Calu3 (cell line): ENCODE results near the gene TVP23C. TPM values are rescaled to one million over a fixed set of nuclear protein-coding genes. Genes with fewer than 3 reads are reported as not detected.
A peak's percentile ranks its signal among the peaks of the same experiment; 100 is the strongest.
"Not testable (repeated sequence)": the region's sequence is repeated elsewhere in the genome, so short reads cannot be mapped to it uniquely, and the experiment has no call there.

Experiments used
- BruUV-seq: library from RNA; stranded (reverse); fragments of 400-500 nt; replicated peaks from 2 replicates; lab custom pipeline; 2021; lab: Mats Ljungman, UMichigan
- CTCF ChIA-PET: fragments of 300-600 bp; sonication (Branson Sonifier 250); formaldehyde crosslinking; loops from one replicate; lab custom pipeline; 2022; ENCODE audit warnings: antibody characterized with exemption; lab: Charles Lee
- DNase-seq: peaks from one replicate; pipeline ENCODE4 v3.0.0; 2022
- H3K27ac Mint-ChIP-seq: one replicate; pipeline ENCODE4 v1.8.0; 2022; ENCODE audit warnings: mixed read lengths; ENCODE audit not compliant: unreplicated experiment
- H3K27me3 Mint-ChIP-seq: one replicate; pipeline ENCODE4 v1.8.0; 2022; ENCODE audit warnings: mixed read lengths; ENCODE audit not compliant: unreplicated experiment
- H3K36me3 Mint-ChIP-seq: one replicate; pipeline ENCODE4 v1.8.0; 2022; ENCODE audit warnings: mild to moderate bottlenecking, moderate library complexity, mixed read lengths; ENCODE audit not compliant: insufficient read depth, unreplicated experiment
- H3K4me1 Mint-ChIP-seq: one replicate; pipeline ENCODE4 v1.8.0; 2022; ENCODE audit warnings: mild to moderate bottlenecking, low read depth, mixed read lengths; ENCODE audit not compliant: unreplicated experiment
- H3K4me3 Mint-ChIP-seq: one replicate; pipeline ENCODE4 v1.8.0; 2022; ENCODE audit warnings: mild to moderate bottlenecking, low read depth, moderate library complexity, mixed read lengths; ENCODE audit not compliant: unreplicated experiment
- H3K9me3 Mint-ChIP-seq: one replicate; pipeline ENCODE4 v1.8.0; 2022; ENCODE audit warnings: low read depth, mixed read lengths; ENCODE audit not compliant: unreplicated experiment
- intact Hi-C: fragments of 100-400 bp; cut with micrococcal nuclease; formaldehyde crosslinking; loops from one replicate; pipeline ENCODE4 v1.10.0; 2022; ENCODE audit not compliant: unreplicated experiment
- total RNA-seq: library from RNA; stranded (reverse); gene quantifications from 2 replicates; pipeline ENCODE4 v1.2.3, GENCODE V29; 2022
- TF ChIP-seq, protein P1 (sequence below): fragments of 200-600 bp; IDR thresholded peaks from one replicate; pipeline ENCODE4 v1.8.0; 2022; ENCODE audit warnings: antibody characterized with exemption; ENCODE audit not compliant: unreplicated experiment

TVP23C gene
- total RNA-seq, 1 experiment from 2014 or later, result 7.4 TPM

GRCh38 chr17:15507896-15508295, 55.4 kb downstream of the TVP23C start:
- Mint-ChIP-seq H3K4me3 (no peak overlapping the region), H3K27ac (no peak overlapping the region), H3K27me3 (no peaks in the 10 kb centered on the region), H3K9me3 (no peaks in the 10 kb centered on the region), H3K4me1 (peaks cover 9% of the 10 kb centered on the region), H3K36me3 (no peaks in the 10 kb centered on the region)
- TF ChIP-seq, protein P1, sequence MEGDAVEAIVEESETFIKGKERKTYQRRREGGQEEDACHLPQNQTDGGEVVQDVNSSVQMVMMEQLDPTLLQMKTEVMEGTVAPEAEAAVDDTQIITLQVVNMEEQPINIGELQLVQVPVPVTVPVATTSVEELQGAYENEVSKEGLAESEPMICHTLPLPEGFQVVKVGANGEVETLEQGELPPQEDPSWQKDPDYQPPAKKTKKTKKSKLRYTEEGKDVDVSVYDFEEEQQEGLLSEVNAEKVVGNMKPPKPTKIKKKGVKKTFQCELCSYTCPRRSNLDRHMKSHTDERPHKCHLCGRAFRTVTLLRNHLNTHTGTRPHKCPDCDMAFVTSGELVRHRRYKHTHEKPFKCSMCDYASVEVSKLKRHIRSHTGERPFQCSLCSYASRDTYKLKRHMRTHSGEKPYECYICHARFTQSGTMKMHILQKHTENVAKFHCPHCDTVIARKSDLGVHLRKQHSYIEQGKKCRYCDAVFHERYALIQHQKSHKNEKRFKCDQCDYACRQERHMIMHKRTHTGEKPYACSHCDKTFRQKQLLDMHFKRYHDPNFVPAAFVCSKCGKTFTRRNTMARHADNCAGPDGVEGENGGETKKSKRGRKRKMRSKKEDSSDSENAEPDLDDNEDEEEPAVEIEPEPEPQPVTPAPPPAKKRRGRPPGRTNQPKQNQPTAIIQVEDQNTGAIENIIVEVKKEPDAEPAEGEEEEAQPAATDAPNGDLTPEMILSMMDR, result no peak
- intact Hi-C loops, result no loop called here
- no TSS peak for BruUV-seq
- CTCF ChIA-PET, result no interaction called here
- DNase-seq, result no peak

GRCh38 chr17:15507001-15507400, 56.3 kb downstream of the TVP23C start:
- intact Hi-C loops, result no loop called here
- BruUV-seq, result no TSS peak
- Mint-ChIP-seq H3K4me3 (no peak overlapping the region), H3K36me3 (no peaks in the 10 kb centered on the region), H3K9me3 (no peaks in the 10 kb centered on the region), H3K4me1 (peaks cover 16% of the 10 kb centered on the region), H3K27me3 (no peaks in the 10 kb centered on the region), H3K27ac (no peak overlapping the region)
- CTCF ChIA-PET, result no interaction called here
- DNase-seq, result no peak
- TF ChIP-seq, protein P1, result no peak

DNA sequence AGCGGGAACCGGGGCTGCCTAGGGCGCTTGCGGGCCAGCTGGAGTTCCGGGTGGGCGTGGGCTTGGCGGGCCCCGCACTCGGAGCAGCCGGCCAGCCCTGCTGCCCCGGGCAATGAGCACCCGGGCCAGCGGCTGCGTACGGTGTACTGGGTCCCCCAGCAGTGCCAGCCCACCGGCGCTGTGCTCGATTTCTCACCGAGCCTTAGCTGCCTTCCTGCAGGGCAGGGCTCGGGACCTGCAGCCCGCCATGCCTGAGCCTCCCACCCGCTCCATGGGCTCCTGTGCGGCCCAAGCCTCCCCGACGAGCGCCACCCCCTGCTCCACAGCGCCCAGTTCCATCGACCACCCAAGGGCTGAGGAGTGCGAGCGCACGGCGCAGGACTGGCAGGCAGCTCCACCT, 57.6 kb downstream of the TVP23C start:
- DNase-seq, H3K36me3 Mint-ChIP-seq, BruUV-seq, H3K27me3 Mint-ChIP-seq, H3K4me3 Mint-ChIP-seq, CTCF ChIA-PET, intact Hi-C loops, H3K9me3 Mint-ChIP-seq, H3K27ac Mint-ChIP-seq: not testable (repeated sequence)
- peaks cover 16% of the 10 kb centered on the region for H3K4me1 Mint-ChIP-seq

- Mint-ChIP-seq H3K4me1 (peaks cover 8% of the 10 kb centered on the region), H3K27ac (no peak overlapping the region), H3K27me3 (no peaks in the 10 kb centered on the region), H3K36me3 (no peaks in the 10 kb centered on the region), H3K9me3 (no peaks in the 10 kb centered on the region), H3K4me3 (no peak overlapping the region)
- intact Hi-C loops, result loop anchor here (2.0 kb wide), 1 partner anchor 243 kb away; no protein-coding TSS in a partner anchor
- DNase-seq, result no peak
- TF ChIP-seq, protein P1, result no peak
- no TSS peak for BruUV-seq
- CTCF ChIA-PET, result interaction anchor here (1.0 to 2.5 kb wide), 2 partner anchors 13 to 246 kb away, joined by 4 to 14 read pairs; no protein-coding TSS in a partner anchor
Observed at GRCh38 chr17:15503731-15504130, 59.6 kb downstream of the TVP23C start.

DNA sequence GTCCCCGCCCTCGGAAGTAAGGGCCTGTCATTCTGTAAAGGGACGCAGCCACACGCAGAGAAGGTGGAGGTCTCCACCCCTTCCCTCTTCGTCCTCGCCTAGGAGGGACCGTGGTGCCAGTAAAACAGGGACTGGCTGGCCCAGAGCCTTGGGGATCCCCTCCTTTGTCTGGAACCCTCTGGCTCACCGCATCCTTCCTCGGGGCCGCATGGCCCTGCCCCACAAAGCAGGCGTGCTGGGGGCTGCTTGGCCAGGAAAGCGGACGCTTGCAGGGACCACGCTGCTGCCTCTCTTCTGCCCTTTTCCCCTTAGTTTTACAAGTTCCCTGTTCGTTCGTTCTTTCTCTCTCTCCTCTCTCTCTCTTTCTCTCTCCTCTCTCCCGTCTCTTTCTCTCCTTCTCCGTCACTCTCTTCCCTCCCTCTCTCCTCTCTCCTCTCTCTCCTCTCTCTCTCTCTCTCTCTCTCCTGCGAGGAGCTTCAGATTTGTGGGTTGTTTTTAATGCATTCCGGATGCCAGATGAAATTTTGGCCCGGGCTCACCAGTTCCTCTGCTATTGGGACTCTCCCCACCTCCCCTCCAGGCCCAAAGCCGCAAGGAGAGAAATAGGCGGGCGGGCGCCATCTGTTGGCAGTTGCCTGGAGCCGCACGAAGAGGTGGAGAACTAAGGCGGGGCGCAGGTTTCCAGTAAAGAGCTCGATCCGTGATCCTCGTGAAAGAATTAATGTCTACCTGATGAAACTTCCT, 60.7 kb downstream of the TVP23C start:
- H3K27me3 Mint-ChIP-seq, result no peaks in the 10 kb centered on the region
- peaks cover 8% of the 10 kb centered on the region for H3K4me1 Mint-ChIP-seq
- H3K27ac Mint-ChIP-seq, result no peak overlapping the region
- TF ChIP-seq, protein P1, result peak; percentile 56
- H3K4me3 Mint-ChIP-seq, result no peak overlapping the region
- no peaks in the 10 kb centered on the region for H3K9me3 Mint-ChIP-seq
- CTCF ChIA-PET, result interaction anchor here (0.6 to 2.5 kb wide), 12 partner anchors 8 to 278 kb away, joined by 3 to 15 read pairs (median 4); no protein-coding TSS in a partner anchor
- intact Hi-C loops, result loop anchor here (2.0 kb wide), 1 partner anchor 242 kb away; no protein-coding TSS in a partner anchor
- H3K36me3 Mint-ChIP-seq, result no peaks in the 10 kb centered on the region
- BruUV-seq, result no TSS peak
- peak; percentile 74 for DNase-seq
